Activated gamma-delta T cell treated with anti-CD3 and anti-CD28 coated beads, Interleukin-2, amount 50 U/mL, for 16 hours (primary cell): ENCODE results near the gene RTRAF.

Source experiments
- DNase-seq: peaks from one replicate; pipeline ENCODE4 v3.0.0-alpha.2; 2020; ENCODE audit warnings: low read depth

RTRAF gene

GRCh38 chr14:52020866-52021717 lies 31.7 kb downstream of the RTRAF start:
- DNase-seq = no peak

DNA sequence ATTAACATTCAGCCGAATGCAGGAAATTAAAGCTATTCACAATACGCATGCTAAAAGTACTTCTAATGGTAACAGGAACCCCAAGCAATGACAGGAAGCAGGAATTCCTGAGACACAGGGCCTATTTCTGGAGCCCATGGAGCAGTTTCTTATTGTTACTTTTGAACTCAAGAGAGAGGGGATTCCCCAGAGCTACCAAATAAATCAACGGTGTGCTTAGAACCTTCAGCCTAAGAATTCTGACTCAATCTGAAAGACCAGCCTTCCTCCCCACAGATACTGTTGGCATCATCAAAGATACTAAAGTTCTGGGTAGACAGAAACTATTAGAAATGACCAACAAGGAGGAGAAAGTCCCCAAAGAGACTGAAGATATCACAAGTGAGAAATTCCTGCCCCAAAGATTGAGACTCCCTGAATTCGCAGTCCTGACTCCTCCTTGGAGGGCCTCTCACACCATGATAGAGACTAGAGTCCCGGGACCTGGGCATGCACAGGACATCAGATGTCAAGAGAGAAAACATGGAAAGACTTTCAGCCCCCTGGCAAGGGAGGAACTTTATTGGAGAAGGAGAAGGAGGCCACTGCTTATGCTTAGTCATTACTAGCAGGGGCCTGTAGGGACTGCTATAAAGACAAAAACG lies 32.7 kb downstream of the RTRAF start:
- DNase-seq = no peak

DNA sequence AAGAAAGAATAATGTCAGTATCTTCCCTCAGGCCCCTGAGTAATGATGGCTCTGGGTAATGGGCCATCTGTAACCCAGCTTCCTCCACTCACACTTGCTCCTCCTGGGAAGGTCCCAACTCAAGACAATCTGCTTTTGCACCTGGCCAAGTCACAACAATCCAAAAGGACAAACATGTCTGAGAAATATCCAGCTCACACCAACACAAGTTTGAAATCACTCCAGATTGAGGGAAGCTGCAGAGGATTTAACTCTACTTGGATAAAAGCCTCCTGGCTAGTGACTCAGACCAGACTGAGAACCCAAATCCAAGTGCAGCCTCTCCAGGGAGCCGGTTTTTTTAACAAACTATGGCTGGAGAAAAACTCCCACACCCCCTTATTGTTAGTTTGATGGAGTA lies 34.2 kb downstream of the RTRAF start:
- no peak for DNase-seq

DNA sequence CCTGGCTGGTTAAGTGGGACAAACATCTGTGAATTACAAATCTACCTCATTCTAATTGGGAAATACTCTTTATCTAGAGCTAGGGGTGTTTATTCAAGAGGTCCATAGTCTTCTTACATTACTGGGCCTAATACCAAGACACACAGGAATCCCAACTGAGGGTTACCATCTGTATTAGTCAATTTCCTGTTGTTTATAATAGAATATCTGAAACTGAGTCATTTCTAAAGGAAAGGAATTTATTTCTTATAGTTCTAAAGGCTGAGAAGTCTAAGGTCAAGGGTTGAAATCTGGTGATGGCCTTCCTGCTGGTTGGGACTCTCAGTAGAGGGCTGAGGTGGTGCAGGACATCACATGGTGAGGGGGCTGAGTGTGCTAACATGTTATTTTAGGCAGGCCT lies 36.0 kb downstream of the RTRAF start:
- no peak for DNase-seq

- no peak for DNase-seq
Measured at GRCh38 chr14:52026017-52026660, 36.8 kb downstream of the RTRAF start.

DNA sequence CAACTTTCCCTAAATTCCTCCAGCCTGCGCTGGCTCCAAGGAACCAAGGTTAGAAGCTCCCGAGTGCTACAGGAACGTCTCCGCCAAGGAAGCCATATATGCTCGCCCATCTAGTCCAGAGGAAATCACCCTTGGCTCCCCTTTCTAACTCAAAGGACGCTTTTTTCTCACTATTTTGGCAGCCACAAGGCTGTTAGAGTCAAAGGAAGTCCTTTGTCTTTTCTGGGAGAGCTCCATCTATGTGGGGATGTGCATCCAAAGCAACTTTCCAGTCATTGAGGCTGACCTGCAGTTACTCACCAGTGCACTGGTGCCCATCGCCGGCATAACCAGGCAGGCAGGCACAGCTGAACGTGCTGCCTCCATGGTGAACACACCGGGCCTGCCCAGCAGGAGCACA lies 37.6 kb downstream of the RTRAF start:
- no peak for DNase-seq

DNA sequence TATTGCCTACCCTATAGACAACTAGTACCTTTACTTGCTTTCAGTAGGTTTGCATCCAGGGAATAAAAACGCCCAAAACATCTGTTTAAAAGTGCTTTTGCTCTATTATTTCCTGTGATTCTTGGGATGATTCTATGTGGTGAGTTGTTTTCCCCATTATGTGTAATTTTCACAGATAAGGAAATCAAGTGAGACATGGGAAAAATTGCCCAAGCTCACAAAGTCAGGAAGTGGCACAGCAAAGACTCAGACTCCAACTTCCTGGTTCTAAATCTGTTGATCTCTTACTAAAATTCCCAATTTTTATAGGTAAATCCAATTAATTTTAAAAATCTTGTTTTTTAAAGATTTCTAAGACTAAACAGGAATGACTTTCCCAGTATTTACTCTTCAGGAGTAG lies 40.5 kb downstream of the RTRAF start:
- no peak for DNase-seq

DNA sequence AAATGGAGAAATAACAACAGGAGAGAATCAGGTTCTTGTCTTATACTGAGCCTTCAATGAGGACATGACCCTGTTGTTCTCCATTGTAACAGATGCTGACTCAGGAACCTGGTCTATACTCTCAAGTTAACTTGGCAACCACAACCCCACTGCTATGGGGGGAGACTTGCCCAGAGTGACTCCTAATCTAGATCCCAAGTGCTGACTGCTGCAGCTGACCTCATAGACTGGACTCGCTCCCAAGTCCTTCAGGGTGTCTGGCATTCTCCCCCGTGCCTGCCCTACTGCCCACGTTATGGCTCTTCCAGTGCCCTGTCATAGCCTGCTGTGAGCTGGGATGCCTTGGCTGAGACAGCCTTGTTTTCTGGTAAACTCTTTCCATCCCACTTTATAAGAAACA lies 42.4 kb downstream of the RTRAF start:
- DNase-seq = no peak

GRCh38 chr14:52032204-52032801 lies 43.0 kb downstream of the RTRAF start:
- DNase-seq = no peak

GRCh38 chr14:52033101-52033642 lies 43.8 kb downstream of the RTRAF start:
- DNase-seq = no peak

GRCh38 chr14:52039124-52039815 lies 49.9 kb downstream of the RTRAF start:
- no peak for DNase-seq

GRCh38 chr14:52040598-52040997 lies 51.3 kb downstream of the RTRAF start:
- no peak for DNase-seq

DNA sequence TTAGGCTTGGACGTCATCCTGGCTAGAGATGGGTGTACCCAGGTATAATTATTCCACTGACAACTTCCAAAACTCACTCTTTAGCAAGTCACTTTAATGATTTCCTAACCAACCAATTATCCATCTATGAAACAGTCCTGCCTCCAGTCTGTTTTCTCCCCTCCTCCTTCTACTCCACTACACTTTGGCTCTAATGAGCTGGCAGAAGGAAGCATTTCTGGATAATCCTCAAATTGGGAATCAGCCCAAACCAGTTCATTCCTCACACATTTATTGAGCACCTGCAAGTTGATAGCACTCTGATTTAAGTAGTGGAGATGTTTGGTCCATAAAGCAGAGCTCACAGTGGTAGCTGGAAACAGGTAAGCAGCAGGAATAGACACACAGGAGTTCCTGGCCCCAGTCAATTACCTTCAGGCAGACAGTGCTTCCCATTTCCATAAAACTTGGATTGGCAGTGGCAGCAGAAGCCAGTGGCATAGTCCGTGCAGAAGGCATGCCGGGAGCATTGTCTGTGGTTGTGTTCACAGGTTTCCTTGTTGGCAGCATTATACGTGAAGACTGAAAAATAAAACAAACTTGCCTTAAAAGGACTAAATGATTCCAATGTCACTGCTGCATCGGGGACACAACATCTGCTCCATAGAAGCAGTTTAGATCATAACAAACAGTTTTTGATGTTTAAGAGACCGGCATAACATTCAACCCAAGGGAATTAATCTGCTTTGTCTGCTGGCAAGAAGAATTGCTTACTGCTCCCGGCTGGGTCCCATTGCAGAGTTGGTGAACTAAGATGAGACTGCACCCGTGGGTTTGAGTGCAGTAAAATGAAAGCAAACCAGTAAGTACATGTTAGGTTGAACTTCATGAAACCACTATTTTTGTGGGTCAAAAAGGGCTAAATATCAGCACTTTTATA lies 53.3 kb downstream of the RTRAF start:
- DNase-seq = no peak

DNA sequence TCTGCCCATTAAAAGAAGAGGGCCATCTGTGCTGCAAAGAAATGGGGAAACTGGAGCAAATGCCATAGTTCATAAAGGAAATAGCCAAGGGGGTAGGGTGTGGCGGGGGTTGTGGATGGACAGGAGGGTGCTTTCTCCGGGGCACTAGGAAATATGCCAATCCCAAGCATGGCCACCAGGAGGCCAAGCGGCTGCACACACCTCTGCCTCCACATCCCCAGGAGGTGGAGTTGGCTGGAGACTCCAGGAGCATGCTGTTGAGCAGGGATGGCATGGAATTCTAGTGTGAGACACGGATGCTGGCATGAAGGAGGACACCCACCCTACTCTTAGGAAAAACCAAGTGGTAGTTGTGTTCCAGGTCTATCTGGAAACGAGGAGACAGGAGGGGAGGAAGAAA lies 54.3 kb downstream of the RTRAF start:
- DNase-seq = no peak

- DNase-seq = no peak
Measured at GRCh38 chr14:52044791-52045522, 55.6 kb downstream of the RTRAF start.

DNA sequence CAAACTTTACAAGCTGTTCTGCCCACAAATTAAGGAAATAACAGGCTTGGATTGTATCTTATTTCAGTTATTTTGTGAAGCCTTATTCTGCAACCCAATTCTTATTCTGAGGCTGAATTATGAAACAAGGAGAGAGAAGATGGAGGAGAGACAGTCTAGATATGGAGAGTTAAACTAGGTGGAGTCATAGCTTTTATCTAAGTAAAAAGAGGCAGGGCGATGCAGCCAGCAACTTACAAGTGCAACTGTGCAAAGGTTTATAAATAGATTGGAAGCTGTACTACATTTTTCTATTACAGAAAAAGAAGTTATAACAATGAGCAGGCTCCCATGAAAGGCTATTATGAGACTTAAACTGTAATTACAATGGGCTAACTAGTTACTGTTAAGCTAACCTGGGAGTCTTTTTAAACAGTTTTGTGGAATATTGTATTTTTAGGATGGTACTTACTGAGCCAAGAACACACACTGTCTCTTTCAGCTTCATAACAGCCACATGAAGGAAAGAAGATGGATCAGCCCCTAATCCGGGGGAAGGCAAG lies 57.1 kb downstream of the RTRAF start:
- no peak for DNase-seq

DNA sequence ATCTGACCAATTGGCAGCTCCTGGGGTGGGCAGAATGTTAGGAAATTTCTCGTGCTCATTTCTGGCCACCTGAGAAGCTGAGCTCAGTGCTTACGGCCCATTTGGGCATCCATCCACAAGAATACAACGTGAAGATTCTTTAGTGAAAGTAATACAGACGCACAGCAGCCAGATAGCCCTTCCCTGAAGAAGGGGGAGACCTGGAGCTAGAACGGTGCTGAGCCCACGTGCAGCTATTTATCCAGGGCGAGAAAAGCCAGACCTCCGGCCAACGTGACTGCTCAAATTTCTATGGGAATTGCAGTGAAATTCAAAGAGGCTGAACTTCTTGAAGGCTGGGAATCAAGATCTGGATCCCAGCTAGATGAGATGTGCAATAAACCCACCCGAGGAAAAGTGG lies 58.8 kb downstream of the RTRAF start:
- no peak for DNase-seq

GRCh38 chr14:52048641-52049204 lies 59.4 kb downstream of the RTRAF start:
- no peak for DNase-seq

GRCh38 chr14:52049271-52049670 lies 59.9 kb downstream of the RTRAF start:
- no peak for DNase-seq
